ENCODE results near the gene TAF1C.

DNA sequence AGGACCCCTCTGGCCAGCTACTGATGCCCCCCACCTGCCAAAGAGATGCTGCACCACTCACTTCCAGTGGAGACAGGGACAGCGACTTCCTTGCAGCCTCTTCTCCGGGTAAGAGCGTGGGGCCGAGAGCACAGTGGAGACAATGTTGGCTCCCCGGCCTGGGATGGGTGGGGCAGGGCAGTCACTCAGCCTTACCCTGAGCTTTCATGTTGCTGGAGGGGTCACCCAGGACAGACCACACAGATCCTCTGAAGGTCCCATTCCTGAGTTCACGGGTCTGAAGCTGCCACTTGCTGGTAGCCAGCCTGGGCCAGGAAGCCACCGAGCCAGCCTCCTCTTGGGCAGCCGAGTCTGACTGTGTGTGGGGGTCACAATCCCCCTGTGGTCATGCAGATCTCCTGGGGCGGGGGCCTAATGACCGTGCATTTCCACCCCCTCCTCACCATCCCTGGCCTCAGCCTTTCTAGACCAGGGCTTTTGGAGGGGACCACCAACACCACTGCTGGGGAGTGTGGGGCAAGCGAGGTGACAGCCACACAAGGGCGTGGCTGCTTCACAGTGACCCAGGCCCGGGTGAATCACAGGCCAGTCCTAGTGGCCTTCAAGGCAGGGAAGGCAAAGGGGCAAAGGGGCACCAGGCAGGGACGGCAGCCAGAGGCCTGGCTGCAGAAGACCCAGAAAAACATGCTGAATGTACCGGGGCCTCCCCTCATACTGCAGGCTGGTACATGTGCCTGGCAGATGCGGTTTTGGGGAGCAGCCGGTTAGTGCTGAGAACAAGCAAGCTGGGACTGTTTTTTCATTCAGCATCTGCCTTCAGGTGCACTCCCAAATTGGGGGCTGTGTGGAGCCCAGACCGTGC is 10.4 kb downstream of the TAF1C start:
- TF ChIP-seq, protein P1, sequence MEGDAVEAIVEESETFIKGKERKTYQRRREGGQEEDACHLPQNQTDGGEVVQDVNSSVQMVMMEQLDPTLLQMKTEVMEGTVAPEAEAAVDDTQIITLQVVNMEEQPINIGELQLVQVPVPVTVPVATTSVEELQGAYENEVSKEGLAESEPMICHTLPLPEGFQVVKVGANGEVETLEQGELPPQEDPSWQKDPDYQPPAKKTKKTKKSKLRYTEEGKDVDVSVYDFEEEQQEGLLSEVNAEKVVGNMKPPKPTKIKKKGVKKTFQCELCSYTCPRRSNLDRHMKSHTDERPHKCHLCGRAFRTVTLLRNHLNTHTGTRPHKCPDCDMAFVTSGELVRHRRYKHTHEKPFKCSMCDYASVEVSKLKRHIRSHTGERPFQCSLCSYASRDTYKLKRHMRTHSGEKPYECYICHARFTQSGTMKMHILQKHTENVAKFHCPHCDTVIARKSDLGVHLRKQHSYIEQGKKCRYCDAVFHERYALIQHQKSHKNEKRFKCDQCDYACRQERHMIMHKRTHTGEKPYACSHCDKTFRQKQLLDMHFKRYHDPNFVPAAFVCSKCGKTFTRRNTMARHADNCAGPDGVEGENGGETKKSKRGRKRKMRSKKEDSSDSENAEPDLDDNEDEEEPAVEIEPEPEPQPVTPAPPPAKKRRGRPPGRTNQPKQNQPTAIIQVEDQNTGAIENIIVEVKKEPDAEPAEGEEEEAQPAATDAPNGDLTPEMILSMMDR (conservative IDR thresholded peaks at IDR 0.05; ENCODE audit: low read depth in 2 of 2), result no peak
- TF ChIP-seq CREB1 (CRISPR knock-in tag; IDR thresholded peaks at IDR 0.05; ENCODE audit: low read depth), result no peak
- TF ChIP-seq EZH2 (IDR thresholded peaks at IDR 0.05; ENCODE audit: low read depth, unreplicated experiment), result no peak

Measured in GM23338 (cell line).